K562 (cell line): ENCODE results near the gene AIFM3. TPM values are rescaled to one million over a fixed set of nuclear protein-coding genes. Genes with fewer than 3 reads are reported as not detected.

Experiments used
- CAMTA2 ChIP-seq: fragments of 250-450 bp; sonication (Bioruptor Pico); conservative IDR thresholded peaks from 2 replicates; pipeline ENCODE4 v1.5.1; 2022
- COPS2 ChIP-seq: fragments of 450-650 bp; conservative IDR thresholded peaks from 2 replicates; pipeline ENCODE4 v1.6.1; 2016; ENCODE audit warnings: mild to moderate bottlenecking, moderate library complexity
- GATAD2B ChIP-seq: fragments of 450-650 bp; IDR thresholded peaks from 2 replicates; pipeline ENCODE4 v1.6.1; 2017; ENCODE audit warnings: mild to moderate bottlenecking, borderline replicate concordance
- HLTF ChIP-seq: fragments of 450-650 bp; IDR thresholded peaks from 2 replicates; pipeline ENCODE4 v1.6.1; 2016
- JUN ChIP-seq, 2 experiments: sonication (generic) in 1 of 2; formaldehyde crosslinking in 1 of 2; IDR thresholded peaks; 2 replicates each; pipeline versions ENCODE4 v1.6.1 to v1.8.0; 2012 to 2022; ENCODE audit warnings: borderline replicate concordance in 2 of 2, mild to moderate bottlenecking in 2 of 2, improper control_type of control experiment in 1 of 2, low read depth in 1 of 2, low read length in 1 of 2, missing genetic modification reagents in 1 of 2
- KLF1 ChIP-seq: fragments of 450-650 bp; IDR thresholded peaks from 2 replicates; pipeline ENCODE4 v1.6.1; 2016; ENCODE audit warnings: missing genetic modification characterization, missing compliant biosample characterization
- MECOM ChIP-seq: fragments of 250-450 bp; sonication (Bioruptor Pico); IDR thresholded peaks from 2 replicates; pipeline ENCODE4 v1.8.0; 2022; ENCODE audit warnings: inconsistent platforms
- MTF1 ChIP-seq: fragments of 250-450 bp; sonication (Bioruptor Pico); IDR thresholded peaks from 2 replicates; pipeline ENCODE4 v1.9.0; 2021; ENCODE audit warnings: moderate library complexity, mild to moderate bottlenecking, inconsistent platforms, borderline replicate concordance
- NFE2 ChIP-seq: IDR thresholded peaks from 2 replicates; pipeline ENCODE4 v1.6.1; 2014; ENCODE audit warnings: antibody characterized with exemption, low read depth
- NFXL1 ChIP-seq: fragments of 450-650 bp; formaldehyde crosslinking; IDR thresholded peaks from 2 replicates; pipeline ENCODE4 v1.4.0; 2021; ENCODE audit warnings: mild to moderate bottlenecking
- PPARD ChIP-seq: fragments of 250-450 bp; sonication (Bioruptor Pico); IDR thresholded peaks from 2 replicates; pipeline ENCODE4 v1.8.0; 2022; ENCODE audit warnings: inconsistent platforms, mild to moderate bottlenecking, moderate library complexity
- PRPF4 ChIP-seq: fragments of 200-400 bp; formaldehyde crosslinking; IDR thresholded peaks from one replicate; pipeline ENCODE4 v1.6.1; 2017; ENCODE audit warnings: low read length, low read depth, mild to moderate bottlenecking; ENCODE audit not compliant: insufficient read depth, poor library complexity, severe bottlenecking
- TBP ChIP-seq: optimal IDR thresholded peaks from 2 replicates; pipeline ENCODE3; 2011; ENCODE audit warnings: low read depth, low read length, improper control_type of control experiment
- XRCC5 ChIP-seq: fragments of 200-400 bp; formaldehyde crosslinking; IDR thresholded peaks from 2 replicates; pipeline ENCODE4 v1.6.1; 2017; ENCODE audit warnings: low read depth, mild to moderate bottlenecking, low read length
- ZNF165 ChIP-seq: fragments of 250-450 bp; sonication (Bioruptor Pico); IDR thresholded peaks from 2 replicates; pipeline ENCODE4 v1.4.0; 2020; ENCODE audit warnings: borderline replicate concordance
- ZNF551 ChIP-seq: fragments of 250-450 bp; sonication (Bioruptor Pico); IDR thresholded peaks from 2 replicates; pipeline ENCODE4 v1.5.0; 2021; ENCODE audit warnings: mild to moderate bottlenecking, moderate library complexity
- ZNF57 ChIP-seq: fragments of 450-650 bp; formaldehyde crosslinking; IDR thresholded peaks from 2 replicates; pipeline ENCODE4 v1.4.0; 2020; ENCODE audit warnings: mild to moderate bottlenecking, moderate library complexity
- polyA plus RNA-seq, 8 experiments: library from polyadenylated mRNA; depleted of rRNA in 4 of 8; stranded (reverse) in 5 of 8; unstranded in 3 of 8; fragments of >200 nt; fragmentation: Nextera tagmentation in 2 of 8; fragmentation: Illumina TruSeq in 1 of 8; extraction: Ambion mirVana in 2 of 8; extraction: Trizol in 1 of 8; gene quantifications; 2 replicates each; pipeline versions ENCODE4 v1.2.1 to v1.2.3, GENCODE V29; 2011 to 2014; ENCODE audit warnings: inconsistent platforms in 1 of 8, missing spikeins in 1 of 8
- total RNA-seq, 7 experiments: library from RNA; depleted of rRNA in 6 of 7; stranded (reverse); fragments of >200 nt in 6 of 7; fragmentation: Illumina TruSeq in 2 of 7; extraction: Trizol in 2 of 7; gene quantifications; 2 replicates each; pipeline versions ENCODE4 v1.2.1 to v1.2.3, GENCODE V29; 2011 to 2021; ENCODE audit warnings: low replicate concordance in 1 of 7
- TF ChIP-seq, protein P1 (sequence below): sonication (generic); formaldehyde crosslinking; IDR thresholded peaks from 2 replicates; pipeline ENCODE4 v1.8.1; 2023; ENCODE audit warnings: missing genetic modification reagents, mild to moderate bottlenecking, borderline replicate concordance
- TF ChIP-seq, protein P2 (sequence below): sonication (generic); formaldehyde crosslinking; IDR thresholded peaks from 2 replicates; pipeline ENCODE4 v1.8.0; 2022; ENCODE audit warnings: mild to moderate bottlenecking, missing genetic modification reagents, borderline replicate concordance

AIFM3 gene
- total and polyA plus RNA-seq, 9 of the 15 experiments (the other 6 are each of a cell fraction or from before 2014, with no cell fraction given) = 0.03 to 0.20 (median 0.07) TPM; not detected in 1

DNA sequence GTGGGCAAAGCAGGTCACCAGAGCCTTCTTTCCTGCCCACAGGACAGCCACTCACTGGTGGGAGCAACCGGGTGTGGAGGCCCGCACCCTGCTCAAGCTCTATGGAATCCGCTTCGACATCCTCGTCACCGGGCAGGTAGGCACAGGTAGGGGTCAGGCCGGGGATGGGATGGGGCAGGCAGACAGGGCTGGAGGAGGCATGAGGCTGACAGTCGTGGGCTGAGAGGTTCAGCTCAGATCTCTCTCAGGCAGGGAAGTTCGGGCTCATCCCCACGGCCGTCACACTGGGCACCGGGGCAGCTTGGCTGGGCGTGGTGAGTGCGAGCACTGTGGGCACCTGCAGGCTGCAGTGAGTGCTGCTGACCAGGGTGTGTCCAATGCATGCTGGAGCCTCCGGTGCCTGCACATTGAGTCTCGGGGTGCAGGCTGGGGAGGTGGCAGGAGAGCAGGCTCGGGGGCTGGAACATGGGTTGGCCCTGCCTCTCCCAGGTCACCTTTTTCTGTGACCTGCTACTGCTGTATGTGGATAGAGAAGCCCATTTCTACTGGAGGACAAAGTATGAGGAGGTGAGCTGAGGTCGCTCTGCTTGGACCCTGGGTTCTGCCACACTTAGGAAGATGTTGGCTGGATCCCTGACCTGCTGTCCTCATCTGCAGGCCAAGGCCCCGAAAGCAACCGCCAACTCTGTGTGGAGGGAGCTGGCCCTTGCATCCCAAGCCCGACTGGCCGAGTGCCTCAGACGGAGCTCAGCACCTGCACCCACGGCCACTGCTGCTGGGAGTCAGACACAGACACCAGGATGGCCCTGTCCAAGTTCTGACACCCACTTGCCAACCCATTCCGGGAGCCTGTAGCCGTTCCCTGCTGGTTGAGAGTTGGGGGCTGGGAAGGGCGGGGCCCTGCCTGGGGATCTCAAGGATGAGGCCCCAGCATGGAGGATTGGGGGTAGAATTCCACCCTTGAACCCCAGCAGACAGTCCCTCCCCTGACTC is 59.0 kb downstream of the AIFM3 start (continued):
- TF ChIP-seq PRPF4 = no peak
- TF ChIP-seq, protein P1, sequence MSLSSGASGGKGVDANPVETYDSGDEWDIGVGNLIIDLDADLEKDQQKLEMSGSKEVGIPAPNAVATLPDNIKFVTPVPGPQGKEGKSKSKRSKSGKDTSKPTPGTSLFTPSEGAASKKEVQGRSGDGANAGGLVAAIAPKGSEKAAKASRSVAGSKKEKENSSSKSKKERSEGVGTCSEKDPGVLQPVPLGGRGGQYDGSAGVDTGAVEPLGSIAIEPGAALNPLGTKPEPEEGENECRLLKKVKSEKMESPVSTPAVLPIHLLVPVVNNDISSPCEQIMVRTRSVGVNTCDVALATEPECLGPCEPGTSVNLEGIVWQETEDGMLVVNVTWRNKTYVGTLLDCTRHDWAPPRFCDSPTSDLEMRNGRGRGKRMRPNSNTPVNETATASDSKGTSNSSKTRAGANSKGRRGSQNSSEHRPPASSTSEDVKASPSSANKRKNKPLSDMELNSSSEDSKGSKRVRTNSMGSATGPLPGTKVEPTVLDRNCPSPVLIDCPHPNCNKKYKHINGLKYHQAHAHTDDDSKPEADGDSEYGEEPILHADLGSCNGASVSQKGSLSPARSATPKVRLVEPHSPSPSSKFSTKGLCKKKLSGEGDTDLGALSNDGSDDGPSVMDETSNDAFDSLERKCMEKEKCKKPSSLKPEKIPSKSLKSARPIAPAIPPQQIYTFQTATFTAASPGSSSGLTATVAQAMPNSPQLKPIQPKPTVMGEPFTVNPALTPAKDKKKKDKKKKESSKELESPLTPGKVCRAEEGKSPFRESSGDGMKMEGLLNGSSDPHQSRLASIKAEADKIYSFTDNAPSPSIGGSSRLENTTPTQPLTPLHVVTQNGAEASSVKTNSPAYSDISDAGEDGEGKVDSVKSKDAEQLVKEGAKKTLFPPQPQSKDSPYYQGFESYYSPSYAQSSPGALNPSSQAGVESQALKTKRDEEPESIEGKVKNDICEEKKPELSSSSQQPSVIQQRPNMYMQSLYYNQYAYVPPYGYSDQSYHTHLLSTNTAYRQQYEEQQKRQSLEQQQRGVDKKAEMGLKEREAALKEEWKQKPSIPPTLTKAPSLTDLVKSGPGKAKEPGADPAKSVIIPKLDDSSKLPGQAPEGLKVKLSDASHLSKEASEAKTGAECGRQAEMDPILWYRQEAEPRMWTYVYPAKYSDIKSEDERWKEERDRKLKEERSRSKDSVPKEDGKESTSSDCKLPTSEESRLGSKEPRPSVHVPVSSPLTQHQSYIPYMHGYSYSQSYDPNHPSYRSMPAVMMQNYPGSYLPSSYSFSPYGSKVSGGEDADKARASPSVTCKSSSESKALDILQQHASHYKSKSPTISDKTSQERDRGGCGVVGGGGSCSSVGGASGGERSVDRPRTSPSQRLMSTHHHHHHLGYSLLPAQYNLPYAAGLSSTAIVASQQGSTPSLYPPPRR = no peak
- no peak for TF ChIP-seq MECOM (CRISPR knock-in tag)
- TF ChIP-seq PPARD = 0 out of 2 replicates have a peak, but pooled peaks have one; percentile 25
- no peak for TF ChIP-seq TBP
- peak; percentile 78; the same call in 1 of the 2 replicates for TF ChIP-seq ZNF165 (CRISPR knock-in tag)
- no peak for TF ChIP-seq GATAD2B
- peak; percentile 54; the same call in 1 of the 2 replicates for TF ChIP-seq KLF1
- TF ChIP-seq JUN (IDR thresholded peaks at IDR 0.05; ENCODE audit: borderline replicate concordance, low read depth, low read length) = no peak
- TF ChIP-seq JUN (CRISPR knock-in tag; IDR thresholded peaks at IDR 0.05; ENCODE audit: borderline replicate concordance) = no peak
- TF ChIP-seq NFXL1 (CRISPR knock-in tag) = 0 out of 2 replicates have a peak, but pooled peaks have one; percentile 19
- TF ChIP-seq, protein P2, sequence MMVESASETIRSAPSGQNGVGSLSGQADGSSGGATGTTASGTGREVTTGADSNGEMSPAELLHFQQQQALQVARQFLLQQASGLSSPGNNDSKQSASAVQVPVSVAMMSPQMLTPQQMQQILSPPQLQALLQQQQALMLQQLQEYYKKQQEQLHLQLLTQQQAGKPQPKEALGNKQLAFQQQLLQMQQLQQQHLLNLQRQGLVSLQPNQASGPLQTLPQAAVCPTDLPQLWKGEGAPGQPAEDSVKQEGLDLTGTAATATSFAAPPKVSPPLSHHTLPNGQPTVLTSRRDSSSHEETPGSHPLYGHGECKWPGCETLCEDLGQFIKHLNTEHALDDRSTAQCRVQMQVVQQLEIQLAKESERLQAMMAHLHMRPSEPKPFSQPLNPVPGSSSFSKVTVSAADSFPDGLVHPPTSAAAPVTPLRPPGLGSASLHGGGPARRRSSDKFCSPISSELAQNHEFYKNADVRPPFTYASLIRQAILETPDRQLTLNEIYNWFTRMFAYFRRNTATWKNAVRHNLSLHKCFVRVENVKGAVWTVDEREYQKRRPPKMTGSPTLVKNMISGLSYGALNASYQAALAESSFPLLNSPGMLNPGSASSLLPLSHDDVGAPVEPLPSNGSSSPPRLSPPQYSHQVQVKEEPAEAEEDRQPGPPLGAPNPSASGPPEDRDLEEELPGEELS (CRISPR knock-in tag) = no peak
- TF ChIP-seq MTF1 (CRISPR knock-in tag) = peak; percentile 78; the same call in 1 of the 2 replicates
- no peak for TF ChIP-seq HLTF
- no peak for TF ChIP-seq NFE2
- TF ChIP-seq ZNF551 (CRISPR knock-in tag) = no peak
- TF ChIP-seq CAMTA2 (CRISPR knock-in tag) = no peak
- TF ChIP-seq COPS2 = no peak
- TF ChIP-seq ZNF57 (CRISPR knock-in tag) = 0 out of 2 replicates have a peak, but pooled peaks have one; percentile 37
- no peak for TF ChIP-seq XRCC5
